ENCODE measurements around the gene ZNF687. TPM values are rescaled to one million over a fixed set of nuclear protein-coding genes. Genes with fewer than 3 reads are reported as not detected.

ZNF687 gene
- total and polyA plus RNA-seq, 2 donors (not counting 1 experiment from before 2014, with no cell fraction given) = 7.2 to 11.7 TPM

DNA sequence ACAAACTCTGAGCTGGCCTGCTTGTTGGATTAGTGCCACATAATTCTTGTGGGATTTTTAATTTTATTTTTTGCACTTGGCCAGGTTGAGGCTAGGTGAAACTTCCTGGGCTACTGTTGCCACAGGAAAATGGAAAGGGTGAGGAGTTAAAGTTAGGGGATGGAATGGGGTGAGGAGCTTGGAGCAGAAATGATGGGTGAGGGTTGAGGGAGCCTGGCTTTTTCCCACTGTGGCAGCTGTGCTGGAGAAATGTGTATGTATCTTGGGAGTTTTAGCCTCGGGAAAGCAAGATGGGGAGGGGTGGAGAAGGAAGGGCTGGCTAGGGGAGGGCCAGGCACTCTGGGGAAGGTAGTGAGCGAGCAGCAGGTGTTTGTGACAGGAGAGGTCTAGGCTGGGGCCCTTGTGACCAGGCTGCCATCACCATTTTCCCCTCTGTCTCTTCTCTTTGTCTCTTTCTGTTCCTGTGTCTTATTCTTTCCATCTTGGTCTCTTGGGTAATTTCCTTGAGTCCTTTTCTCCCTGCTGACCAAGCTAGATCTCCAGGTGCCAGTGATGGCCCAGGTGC lies 2.0 kb downstream of the ZNF687 start:
- no peak overlapping the region for H3K4me2 ChIP-seq (ENCODE audit: extremely low read depth, insufficient read depth, low read length)
- H3K36me3 ChIP-seq (ENCODE audit: control insufficient read depth, insufficient read depth, low read length) = peaks cover 20% of the 10 kb centered on the region
- TF ChIP-seq EZH2 (IDR thresholded peaks at IDR 0.05; ENCODE audit: low read length, missing control alignments) = no peak
- TF ChIP-seq, protein P1, sequence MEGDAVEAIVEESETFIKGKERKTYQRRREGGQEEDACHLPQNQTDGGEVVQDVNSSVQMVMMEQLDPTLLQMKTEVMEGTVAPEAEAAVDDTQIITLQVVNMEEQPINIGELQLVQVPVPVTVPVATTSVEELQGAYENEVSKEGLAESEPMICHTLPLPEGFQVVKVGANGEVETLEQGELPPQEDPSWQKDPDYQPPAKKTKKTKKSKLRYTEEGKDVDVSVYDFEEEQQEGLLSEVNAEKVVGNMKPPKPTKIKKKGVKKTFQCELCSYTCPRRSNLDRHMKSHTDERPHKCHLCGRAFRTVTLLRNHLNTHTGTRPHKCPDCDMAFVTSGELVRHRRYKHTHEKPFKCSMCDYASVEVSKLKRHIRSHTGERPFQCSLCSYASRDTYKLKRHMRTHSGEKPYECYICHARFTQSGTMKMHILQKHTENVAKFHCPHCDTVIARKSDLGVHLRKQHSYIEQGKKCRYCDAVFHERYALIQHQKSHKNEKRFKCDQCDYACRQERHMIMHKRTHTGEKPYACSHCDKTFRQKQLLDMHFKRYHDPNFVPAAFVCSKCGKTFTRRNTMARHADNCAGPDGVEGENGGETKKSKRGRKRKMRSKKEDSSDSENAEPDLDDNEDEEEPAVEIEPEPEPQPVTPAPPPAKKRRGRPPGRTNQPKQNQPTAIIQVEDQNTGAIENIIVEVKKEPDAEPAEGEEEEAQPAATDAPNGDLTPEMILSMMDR (conservative IDR thresholded peaks at IDR 0.05 in 1 of 2, IDR thresholded peaks at IDR 0.05 in 1 of 2; ENCODE audit: low read depth in 1 of 2, low read length in 2 of 2) = no peak
- no peaks in the 10 kb centered on the region for H3K4me1 ChIP-seq (ENCODE audit: control insufficient read depth, extremely low read depth, insufficient read depth, low read length)
- peaks cover 15% of the 10 kb centered on the region for H3K79me2 ChIP-seq (ENCODE audit: control insufficient read depth, insufficient read depth, low read length)
- no peaks in the 10 kb centered on the region for H4K20me1 ChIP-seq (ENCODE audit: control insufficient read depth, extremely low read depth, insufficient read depth, low read length)
- no peak overlapping the region for H2AFZ ChIP-seq (ENCODE audit: low read length)
- H3K9ac ChIP-seq (ENCODE audit: insufficient read depth, low read length) = no peak overlapping the region
- peak overlapping the region in 2 of 4 experiments; percentile 69 to 85 for H3K4me3 ChIP-seq (replicated peaks in 1 of 4; ENCODE audit: control extremely low read depth in 1 of 4, insufficient read depth in 1 of 4, low read depth in 3 of 4, low read length in 4 of 4)
- no peaks in the 10 kb centered on the region for H3K27me3 ChIP-seq (ENCODE audit: control insufficient read depth, insufficient read depth, low read length)
- no peak for DNase-seq (ENCODE audit: low read depth in 2 of 2)
- H3K27ac ChIP-seq (ENCODE audit: insufficient read depth, low read length) = no peak overlapping the region
- no peaks in the 10 kb centered on the region for H3K9me3 ChIP-seq (ENCODE audit: control insufficient read depth, insufficient read depth, low read depth, low read length)

DNA sequence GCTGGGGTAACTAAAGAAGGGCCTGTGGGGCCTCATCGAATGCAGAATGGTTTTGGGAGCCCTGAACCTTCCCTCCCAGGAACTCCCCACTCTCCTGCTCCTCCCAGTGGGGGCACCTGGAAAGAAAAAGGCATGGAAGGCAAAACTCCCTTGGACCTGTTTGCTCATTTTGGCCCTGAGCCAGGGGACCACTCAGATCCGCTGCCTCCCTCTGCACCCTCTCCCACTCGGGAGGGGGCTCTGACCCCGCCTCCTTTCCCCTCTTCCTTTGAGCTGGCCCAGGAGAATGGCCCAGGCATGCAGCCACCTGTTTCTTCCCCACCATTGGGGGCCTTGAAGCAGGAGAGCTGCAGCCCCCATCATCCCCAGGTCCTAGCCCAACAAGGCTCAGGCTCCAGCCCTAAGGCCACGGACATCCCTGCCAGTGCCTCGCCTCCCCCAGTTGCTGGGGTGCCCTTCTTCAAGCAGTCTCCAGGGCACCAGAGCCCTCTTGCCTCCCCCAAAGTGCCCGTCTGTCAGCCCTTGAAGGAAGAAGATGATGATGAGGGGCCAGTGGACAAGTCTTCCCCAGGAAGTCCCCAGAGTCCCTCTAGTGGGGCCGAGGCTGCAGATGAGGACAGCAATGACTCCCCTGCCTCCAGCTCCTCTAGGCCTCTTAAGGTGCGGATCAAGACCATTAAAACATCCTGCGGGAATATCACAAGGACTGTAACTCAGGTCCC lies 4.7 kb downstream of the ZNF687 start:
- Histone ChIP-seq H2AFZ (ENCODE audit: low read length) (no peak overlapping the region), H3K27me3 (ENCODE audit: control insufficient read depth, insufficient read depth, low read length) (no peaks in the 10 kb centered on the region), H3K9ac (ENCODE audit: insufficient read depth, low read length) (no peak overlapping the region), H3K27ac (ENCODE audit: insufficient read depth, low read length) (no peak overlapping the region), H3K4me3 (replicated peaks in 1 of 4; ENCODE audit: control extremely low read depth in 1 of 4, insufficient read depth in 1 of 4, low read depth in 3 of 4, low read length in 4 of 4) (no peak overlapping the region), H3K36me3 (ENCODE audit: control insufficient read depth, insufficient read depth, low read length) (peaks cover 38% of the 10 kb centered on the region), H3K4me2 (ENCODE audit: extremely low read depth, insufficient read depth, low read length) (no peak overlapping the region), H4K20me1 (ENCODE audit: control insufficient read depth, extremely low read depth, insufficient read depth, low read length) (no peaks in the 10 kb centered on the region), H3K79me2 (ENCODE audit: control insufficient read depth, insufficient read depth, low read length) (peaks cover 15% of the 10 kb centered on the region), H3K9me3 (ENCODE audit: control insufficient read depth, insufficient read depth, low read depth, low read length) (no peaks in the 10 kb centered on the region), H3K4me1 (ENCODE audit: control insufficient read depth, extremely low read depth, insufficient read depth, low read length) (no peaks in the 10 kb centered on the region)
- TF ChIP-seq, protein P1 (conservative IDR thresholded peaks at IDR 0.05 in 1 of 2, IDR thresholded peaks at IDR 0.05 in 1 of 2; ENCODE audit: low read depth in 1 of 2, low read length in 2 of 2) = no peak
- no peak for TF ChIP-seq EZH2 (IDR thresholded peaks at IDR 0.05; ENCODE audit: low read length, missing control alignments)
- no peak for DNase-seq (ENCODE audit: low read depth in 2 of 2)

DNA sequence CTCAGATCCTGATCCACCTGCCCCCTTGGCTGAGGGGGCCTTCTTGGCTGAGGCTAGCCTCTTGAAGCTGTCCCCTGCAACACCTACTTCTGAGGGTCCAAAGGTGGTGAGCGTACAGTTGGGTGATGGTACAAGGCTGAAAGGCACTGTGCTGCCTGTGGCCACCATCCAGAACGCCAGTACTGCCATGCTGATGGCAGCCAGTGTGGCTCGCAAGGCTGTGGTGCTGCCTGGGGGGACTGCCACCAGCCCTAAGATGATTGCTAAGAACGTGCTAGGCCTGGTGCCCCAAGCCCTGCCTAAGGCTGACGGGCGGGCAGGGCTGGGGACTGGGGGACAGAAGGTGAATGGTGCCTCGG lies 5.2 kb downstream of the ZNF687 start:
- TF ChIP-seq, protein P1 (conservative IDR thresholded peaks at IDR 0.05 in 1 of 2, IDR thresholded peaks at IDR 0.05 in 1 of 2; ENCODE audit: low read depth in 1 of 2, low read length in 2 of 2) = no peak
- no peak for TF ChIP-seq EZH2 (IDR thresholded peaks at IDR 0.05; ENCODE audit: low read length, missing control alignments)
- Histone ChIP-seq H3K9ac (ENCODE audit: insufficient read depth, low read length) (no peak overlapping the region), H3K36me3 (ENCODE audit: control insufficient read depth, insufficient read depth, low read length) (peaks cover 38% of the 10 kb centered on the region)

More for the DNA sequence above, 5.2 kb downstream of the ZNF687 start:
- no peak overlapping the region for H3K4me3 ChIP-seq (replicated peaks in 1 of 4; ENCODE audit: control extremely low read depth in 1 of 4, insufficient read depth in 1 of 4, low read depth in 3 of 4, low read length in 4 of 4)
- H3K4me1 ChIP-seq (ENCODE audit: control insufficient read depth, extremely low read depth, insufficient read depth, low read length) = no peaks in the 10 kb centered on the region
- no peak overlapping the region for H3K27ac ChIP-seq (ENCODE audit: insufficient read depth, low read length)
- DNase-seq (ENCODE audit: low read depth in 2 of 2) = no peak
- H2AFZ ChIP-seq (ENCODE audit: low read length) = no peak overlapping the region
- H3K9me3 ChIP-seq (ENCODE audit: control insufficient read depth, insufficient read depth, low read depth, low read length) = no peaks in the 10 kb centered on the region
- H3K27me3 ChIP-seq (ENCODE audit: control insufficient read depth, insufficient read depth, low read length) = no peaks in the 10 kb centered on the region
- peaks cover 15% of the 10 kb centered on the region for H3K79me2 ChIP-seq (ENCODE audit: control insufficient read depth, insufficient read depth, low read length)
- H3K4me2 ChIP-seq (ENCODE audit: extremely low read depth, insufficient read depth, low read length) = no peak overlapping the region
- no peaks in the 10 kb centered on the region for H4K20me1 ChIP-seq (ENCODE audit: control insufficient read depth, extremely low read depth, insufficient read depth, low read length)

Measured in fibroblast of lung (primary cell).